Stimulated activated CD4-positive, alpha-beta T cell treated with anti-CD3 and anti-CD28 coated beads, Interleukin-12 subunit alpha, Interleukin-12 subunit beta, amount 100 ng/mL, for 4 hours (primary cell): ENCODE data around the gene DOK6.
"Not testable (repeated sequence)": the region's sequence is repeated elsewhere in the genome, so short reads cannot be mapped to it uniquely, and the experiment has no call there.

ENCODE experiments used
- DNase-seq: peaks from one replicate; pipeline ENCODE4 v3.0.0-alpha.2; 2020

DOK6 gene

DNA sequence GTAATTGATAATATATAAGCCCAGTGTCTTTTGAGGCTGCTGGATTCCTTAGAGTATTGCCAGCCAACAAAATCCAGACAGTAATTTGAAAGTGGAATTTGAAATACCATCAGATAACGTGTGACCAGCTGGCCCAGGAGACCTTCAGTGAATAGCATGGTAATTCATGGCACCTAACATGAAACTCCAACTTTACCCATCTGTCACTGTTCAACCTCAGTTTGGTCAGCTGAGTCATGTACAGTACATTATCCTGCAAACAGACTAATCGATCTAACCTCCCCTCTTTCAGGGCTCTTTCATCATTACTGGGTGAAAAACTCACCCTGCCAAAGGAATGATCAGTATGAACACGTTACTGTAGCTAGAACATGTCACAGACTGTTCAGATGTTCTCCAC, 230.6 kb downstream of the DOK6 start:
- DNase-seq: no peak

DNA sequence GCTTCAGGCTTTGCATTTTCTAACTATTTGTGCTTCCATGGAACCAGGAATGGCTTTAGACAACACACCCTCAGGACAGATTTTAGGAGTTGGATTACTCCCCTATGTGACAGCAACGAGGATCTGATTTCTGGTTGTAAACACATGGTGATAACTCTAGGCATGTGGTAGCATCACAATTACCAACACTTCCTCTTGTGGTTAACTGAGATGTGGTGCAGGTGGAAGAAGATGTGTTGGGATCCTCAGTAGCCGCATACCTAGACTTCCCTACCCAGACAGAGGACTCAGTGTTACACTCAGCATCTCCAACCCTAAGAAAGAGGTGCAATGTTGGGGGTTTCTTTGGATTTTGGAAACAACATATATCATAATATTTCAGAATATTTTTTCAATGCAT, 234.8 kb downstream of the DOK6 start:
- DNase-seq: no peak

- DNase-seq: peak; percentile 9
These were observed 236.0 kb downstream of the DOK6 start for GRCh38 chr18:69636529-69637301.

DNA sequence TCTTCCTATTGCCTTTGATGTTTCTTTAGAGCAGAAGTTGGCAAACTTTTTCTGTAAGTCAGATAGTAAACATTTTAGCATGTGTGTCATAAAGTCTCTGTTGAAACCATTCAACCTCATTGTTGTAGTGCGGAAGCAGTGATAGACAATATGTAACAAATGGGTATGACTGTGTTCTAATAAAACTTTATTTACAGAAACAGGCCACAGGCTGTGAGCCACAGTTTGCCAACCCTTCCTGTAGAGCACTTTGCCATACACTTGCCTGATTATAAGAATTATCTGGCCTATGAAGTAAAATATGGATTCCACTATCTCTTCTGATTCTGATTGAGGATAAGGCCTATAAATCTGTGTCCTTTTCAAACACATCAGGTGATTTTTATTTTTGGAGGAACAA, 237.4 kb downstream of the DOK6 start:
- no peak for DNase-seq

- no peak for DNase-seq
These were observed 247.0 kb downstream of the DOK6 start for GRCh38 chr18:69647702-69648101.

GRCh38 chr18:69648486-69648885, 247.8 kb downstream of the DOK6 start:
- DNase-seq: no peak

DNA sequence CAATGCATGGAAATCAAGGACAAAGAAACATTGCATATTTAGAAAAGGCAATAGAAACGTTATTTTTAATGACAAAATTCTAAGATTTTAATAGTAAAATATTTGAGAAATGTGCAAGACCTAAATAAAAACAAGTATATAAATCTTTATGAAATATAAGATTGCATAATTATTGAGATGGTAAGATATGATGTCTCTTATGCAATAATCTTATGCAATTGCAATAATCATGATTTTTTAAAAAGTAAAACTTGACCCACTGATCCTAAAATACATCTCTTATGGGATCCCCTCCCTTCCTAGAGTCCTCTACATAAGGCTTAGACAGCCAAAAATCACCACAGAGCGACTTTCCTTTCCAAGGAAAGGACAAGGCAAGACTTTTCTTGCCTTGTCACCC, 249.0 kb downstream of the DOK6 start:
- no peak for DNase-seq

DNA sequence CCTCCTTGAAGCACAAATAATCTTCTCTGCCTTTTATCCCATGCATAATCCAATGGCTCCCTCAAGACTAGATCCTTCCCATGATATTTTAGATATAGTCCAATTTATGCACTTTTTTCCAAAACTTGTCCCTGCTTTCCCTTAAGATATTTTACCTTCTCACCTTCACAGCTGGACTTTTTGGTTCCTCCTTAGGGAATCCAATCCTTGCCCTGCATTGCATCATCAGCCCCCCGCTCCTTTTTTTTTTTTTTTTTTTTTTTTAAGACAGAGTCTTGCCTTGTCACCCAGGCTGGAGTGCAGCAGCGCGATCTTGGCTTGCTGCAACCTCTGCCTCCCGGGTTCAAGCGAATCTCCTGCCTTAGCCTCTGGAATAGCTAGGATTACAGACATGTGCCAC, 250.6 kb downstream of the DOK6 start:
- DNase-seq: no peak

DNA sequence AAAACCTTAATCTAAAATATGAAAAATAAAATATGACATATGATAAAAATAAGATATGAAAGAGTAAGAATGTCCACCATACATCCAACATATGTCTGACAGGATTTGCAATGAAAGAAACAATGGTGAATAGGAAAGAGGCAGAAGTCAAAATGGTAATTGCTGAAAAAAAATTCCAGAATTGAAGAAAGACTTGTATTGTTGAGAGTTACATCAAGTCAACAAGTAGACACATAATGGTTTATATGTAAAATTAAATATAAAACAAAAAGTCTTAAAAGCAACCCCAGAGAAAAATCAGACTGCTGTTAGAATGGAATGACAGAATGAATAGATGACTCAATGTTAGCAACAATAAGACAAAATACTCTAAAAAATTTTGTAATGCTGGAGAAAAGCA, 255.1 kb downstream of the DOK6 start:
- DNase-seq: no peak

DNA sequence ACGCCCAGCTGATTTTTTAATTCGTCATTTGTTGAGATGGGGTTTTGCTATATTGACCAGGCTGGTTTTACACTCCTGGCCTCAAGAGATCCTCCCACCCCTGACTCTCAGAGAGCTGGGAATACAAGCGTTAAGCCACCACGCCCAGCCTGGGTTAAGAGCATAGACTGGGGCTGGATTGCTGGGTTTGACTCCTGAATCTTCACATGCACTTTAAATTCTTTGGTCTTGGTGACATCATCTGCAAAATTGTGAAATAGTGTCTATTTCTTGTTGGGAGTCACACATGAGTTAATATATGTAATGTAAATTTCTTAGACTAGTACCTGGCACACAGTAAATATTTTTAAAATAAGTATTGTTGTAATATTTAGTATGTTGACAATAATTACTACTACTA, 257.4 kb downstream of the DOK6 start:
- DNase-seq: no peak

GRCh38 chr18:69658685-69659084, 258.0 kb downstream of the DOK6 start:
- no peak for DNase-seq

DNA sequence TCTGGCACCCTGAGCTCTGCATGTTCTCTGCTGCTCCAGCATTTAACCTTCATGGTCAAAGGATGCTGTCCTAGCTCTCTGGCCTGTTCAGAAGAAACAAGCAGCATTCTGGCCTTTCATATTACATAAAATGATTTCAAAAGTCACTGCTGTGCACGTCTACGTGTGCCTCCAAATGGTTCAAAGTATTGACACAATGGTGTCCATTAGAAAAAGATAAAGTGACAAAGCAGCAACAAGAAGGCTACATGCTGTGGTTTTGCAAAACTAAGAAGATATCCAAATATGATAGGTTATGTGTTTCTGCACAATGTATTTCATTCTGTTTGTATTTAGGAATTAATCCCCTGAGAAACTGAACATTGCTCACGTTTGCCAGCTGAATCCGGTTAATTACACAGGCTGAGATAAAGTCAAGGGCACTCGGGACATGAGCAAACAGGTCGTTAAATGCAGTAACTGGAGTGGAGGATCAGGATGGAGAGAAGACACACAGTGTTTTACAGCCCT, 258.5 kb downstream of the DOK6 start:
- no peak for DNase-seq

GRCh38 chr18:69662090-69662489, 261.4 kb downstream of the DOK6 start:
- not testable (repeated sequence) for DNase-seq

GRCh38 chr18:69664399-69664798, 263.7 kb downstream of the DOK6 start:
- no peak for DNase-seq

- DNase-seq: no peak
These were observed 273.7 kb downstream of the DOK6 start for GRCh38 chr18:69674292-69674877.

GRCh38 chr18:69674966-69675365, 274.3 kb downstream of the DOK6 start:
- DNase-seq: no peak

DNA sequence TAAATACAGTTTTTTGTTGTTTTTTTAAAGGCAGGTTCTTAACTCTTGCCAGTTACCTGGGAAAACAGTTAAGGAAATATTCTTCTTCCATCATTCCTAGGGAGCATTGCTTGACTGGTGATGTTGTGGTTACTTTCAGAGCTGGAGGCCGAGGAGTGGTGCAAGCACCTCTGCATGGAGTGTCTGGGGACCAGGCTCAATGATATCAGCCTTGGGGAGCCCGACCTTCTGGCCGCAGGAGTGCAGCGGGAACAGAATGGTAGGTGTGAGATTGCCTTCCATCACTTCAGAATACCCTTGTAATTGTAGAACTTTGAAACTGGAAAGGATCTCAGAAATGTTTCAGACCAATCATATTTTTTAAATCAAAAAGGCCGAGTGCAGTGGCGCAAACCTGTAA, 276.9 kb downstream of the DOK6 start:
- DNase-seq: no peak

DNA sequence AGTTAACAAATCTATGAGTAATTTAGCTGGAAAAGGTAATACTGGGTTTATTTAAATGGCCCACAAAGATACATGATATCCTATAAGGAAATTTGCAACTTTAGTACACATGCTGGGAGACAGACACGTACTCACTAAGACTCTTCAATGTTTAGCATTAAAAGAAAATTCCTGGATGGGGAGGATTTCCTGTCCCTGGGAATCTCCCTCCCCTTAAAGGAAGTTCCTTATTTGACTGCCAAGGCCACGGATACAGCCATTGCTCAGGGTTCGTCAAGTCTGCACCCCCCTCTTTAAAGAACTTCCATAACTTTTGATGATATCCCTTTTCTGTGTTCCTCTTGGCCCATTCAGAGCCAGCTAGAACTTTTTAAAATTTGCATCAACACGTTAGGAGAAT, 279.4 kb downstream of the DOK6 start:
- DNase-seq: no peak

GRCh38 chr18:69683176-69683575, 282.5 kb downstream of the DOK6 start:
- no peak for DNase-seq

GRCh38 chr18:69684789-69685188, 284.1 kb downstream of the DOK6 start:
- no peak for DNase-seq

- no peak for DNase-seq
These were observed 286.2 kb downstream of the DOK6 start for GRCh38 chr18:69686861-69687260.

DNA sequence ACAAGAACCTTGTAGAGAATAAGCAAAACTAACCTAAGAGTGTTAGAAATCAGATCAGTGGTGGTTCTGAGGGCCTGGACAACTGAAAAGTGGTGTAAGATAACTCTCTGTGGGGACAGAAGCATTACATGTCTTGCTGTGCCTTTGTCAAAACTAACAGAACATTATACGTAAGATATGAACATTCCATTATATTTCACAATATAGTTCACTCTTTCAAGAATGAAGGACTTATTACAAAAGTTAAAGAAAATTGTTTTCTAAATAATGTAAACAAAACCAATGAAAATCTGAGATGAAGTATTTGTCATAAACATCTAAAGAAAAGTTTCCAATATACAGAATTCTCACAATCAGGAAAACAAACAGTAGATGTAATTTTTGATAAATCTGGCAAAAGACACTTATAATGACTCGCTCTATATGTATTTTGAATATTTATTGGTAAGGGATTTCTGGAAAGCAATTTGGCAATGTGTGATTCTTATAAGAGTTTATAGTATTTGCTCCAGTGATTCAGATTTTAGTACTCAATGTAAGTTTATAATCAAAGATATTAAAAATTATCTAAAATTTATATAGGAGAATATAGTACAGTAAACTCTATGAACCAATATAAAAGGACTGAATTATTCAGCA, 288.6 kb downstream of the DOK6 start:
- DNase-seq: no peak

- no peak for DNase-seq
These were observed 290.5 kb downstream of the DOK6 start for GRCh38 chr18:69691008-69691760.
